Gastroesophageal sphincter (tissue), 4 donors: Measurements from ENCODE around the gene TMTC2. TPM values are rescaled to one million over a fixed set of nuclear protein-coding genes. Genes with fewer than 3 reads are reported as not detected.
A peak's percentile ranks its signal among the peaks of the same experiment; 100 is the strongest.

Experiments used
- ATAC-seq: fragments of 150-250 bp; one replicate; pipeline ENCODE4 v1.9.1; 2016; ENCODE audit warnings: mild to moderate bottlenecking, moderate library complexity
- H3K27ac ChIP-seq, 4 donors: fragments of 200-600 bp; sonication (generic) in 3 of 4; 1 replicate in 3 of 4; 2 replicates in 1 of 4; pipeline ENCODE4 v1.5.1; 2016 to 2019
- H3K27me3 ChIP-seq: fragments of 200-600 bp; sonication (generic); one replicate; pipeline ENCODE4 v1.5.1; 2019
- H3K36me3 ChIP-seq, 2 donors: fragments of 200-600 bp; sonication (generic); one replicate each; pipeline ENCODE4 v1.5.1; 2019; ENCODE audit warnings: control low read depth in 1 of 2
- H3K4me1 ChIP-seq, 3 donors: fragments of 200-600 bp; sonication (generic); 1 replicate in 2 of 3; 2 replicates in 1 of 3; pipeline ENCODE4 v1.5.1; 2016 to 2019; ENCODE audit warnings: control low read depth in 2 of 3
- H3K4me3 ChIP-seq, 2 donors: fragments of 200-600 bp; sonication (generic); one replicate each; pipeline ENCODE4 v1.5.1; 2019; ENCODE audit warnings: mild to moderate bottlenecking in 1 of 2, moderate library complexity in 1 of 2
- H3K9me3 ChIP-seq, 3 donors: fragments of 200-600 bp; sonication (generic); one replicate each; pipeline ENCODE4 v1.5.1; 2017 to 2019; ENCODE audit warnings: control low read depth in 2 of 3
- CTCF ChIP-seq, 4 experiments: fragments of 200-600 bp in 2 of 4; fragments of 450-650 bp in 2 of 4; sonication (generic) in 1 of 4; IDR thresholded peaks; one replicate each; pipeline ENCODE4 v1.5.1; 2017 to 2019; ENCODE audit warnings: antibody characterized with exemption in 4 of 4, mild to moderate bottlenecking in 2 of 4, moderate library complexity in 2 of 4
- EP300 ChIP-seq: sonication (generic); formaldehyde crosslinking; IDR thresholded peaks from one replicate; pipeline ENCODE4 v1.6.1; 2017; ENCODE audit warnings: antibody characterized with exemption, mild to moderate bottlenecking
- POLR2A ChIP-seq, 2 donors: fragments of 450-650 bp; IDR thresholded peaks; one replicate each; pipeline ENCODE4 v1.6.1; 2017; ENCODE audit warnings: antibody characterized with exemption in 2 of 2, mild to moderate bottlenecking in 2 of 2, moderate library complexity in 1 of 2
- POLR2AphosphoS5 ChIP-seq: sonication (generic); formaldehyde crosslinking; IDR thresholded peaks from one replicate; pipeline ENCODE4 v1.6.1; 2017; ENCODE audit warnings: antibody characterized with exemption
- WGBS, 2 donors: methylation state at CpG; one replicate each; pipeline ENCODE4 v1.1.5; 2018; ENCODE audit warnings: low coverage in 1 of 2; 5-methylcytosine and 5-hydroxymethylcytosine counted together
- total RNA-seq, 4 donors: library from RNA; depleted of rRNA; stranded (reverse); fragments of >200 nt; gene quantifications; one replicate each; pipeline ENCODE4 v1.1.0, GENCODE V29; 2016

The TMTC2 gene
- total RNA-seq, 4 donors from 2014 or later = 7.4 to 21.8 (median 16.0) TPM

- H3K4me1 ChIP-seq = no peaks in the 10 kb centered on the region
- peaks cover 0 to 18% of the 10 kb centered on the region in 2 donors for H3K36me3 ChIP-seq
- peaks cover 0 to 30% (median 0%) of the 10 kb centered on the region in 3 donors for H3K9me3 ChIP-seq
- TF ChIP-seq CTCF (IDR thresholded peaks at IDR 0.05) (no peak), POLR2AphosphoS5 (no peak), EP300 (no peak), POLR2A (IDR thresholded peaks at IDR 0.05) (no peak)
- no peak overlapping the region for H3K27ac ChIP-seq
- no peak overlapping the region for H3K4me3 ChIP-seq
- peak; percentile 19 for ATAC-seq
- WGBS, 2 donors = 90% methylated on average over 3 of the region's 6 CpGs; no CpG with 5 or more reads in 1 of the 2 donors
- H3K27me3 ChIP-seq = no peaks in the 10 kb centered on the region
Measured at GRCh38 chr12:83005534-83006197, 319.0 kb downstream of the TMTC2 start.

GRCh38 chr12:83008703-83009102, 322.0 kb downstream of the TMTC2 start:
- no peak for ATAC-seq
- Histone ChIP-seq H3K36me3 (peaks cover 0 to 14% of the 10 kb centered on the region in 2 donors), H3K9me3 (peaks cover 0 to 33% (median 0%) of the 10 kb centered on the region in 3 donors), H3K27ac (no peak overlapping the region), H3K4me1 (no peaks in the 10 kb centered on the region), H3K4me3 (no peak overlapping the region), H3K27me3 (no peaks in the 10 kb centered on the region)
- WGBS, 2 donors = 59 to 67% methylated on average over 3 of the region's 3 CpGs
- TF ChIP-seq EP300 = no peak
- TF ChIP-seq POLR2A (IDR thresholded peaks at IDR 0.05) = no peak
- no peak for TF ChIP-seq POLR2AphosphoS5
- TF ChIP-seq CTCF (IDR thresholded peaks at IDR 0.05) = no peak

GRCh38 chr12:83010169-83010804, 323.6 kb downstream of the TMTC2 start:
- no peak overlapping the region for H3K27ac ChIP-seq
- peaks cover 0 to 4% (median 0%) of the 10 kb centered on the region in 3 donors for H3K4me1 ChIP-seq
- TF ChIP-seq CTCF (IDR thresholded peaks at IDR 0.05) = no peak
- no peak for TF ChIP-seq POLR2AphosphoS5
- TF ChIP-seq EP300 = no peak
- no peak for TF ChIP-seq POLR2A (IDR thresholded peaks at IDR 0.05)
- H3K4me3 ChIP-seq = no peak overlapping the region
- no peaks in the 10 kb centered on the region for H3K27me3 ChIP-seq
- peaks cover 0 to 33% (median 0%) of the 10 kb centered on the region in 3 donors for H3K9me3 ChIP-seq
- no peak for ATAC-seq
- peaks cover 0 to 14% of the 10 kb centered on the region in 2 donors for H3K36me3 ChIP-seq
- WGBS, 2 donors = 50% methylated on average over 4 of the region's 4 CpGs

GRCh38 chr12:83015390-83016217, 328.9 kb downstream of the TMTC2 start:
- Histone ChIP-seq H3K9me3 (peaks cover 0 to 4% (median 0%) of the 10 kb centered on the region in 3 donors), H3K27me3 (no peaks in the 10 kb centered on the region), H3K4me1 (peaks cover 0 to 26% (median 4%) of the 10 kb centered on the region in 3 donors), H3K4me3 (peak overlapping the region; percentile 41 to 65), H3K27ac (peak overlapping the region; percentile 34 to 77 (median 60)), H3K36me3 (no peaks in the 10 kb centered on the region)
- ATAC-seq = no peak
- 24 to 43% methylated on average over 7 to 8 of the region's 8 CpGs for WGBS, 2 donors
- TF ChIP-seq POLR2AphosphoS5 (peak; percentile 49), POLR2A (IDR thresholded peaks at IDR 0.05) (no peak), EP300 (no peak), CTCF (IDR thresholded peaks at IDR 0.05) (no peak)
